OCI-LY3 (cell line): ENCODE data around the gene ETV4.

Experiments
- CTCF ChIP-seq: fragments of 200-600, 300-600 bp; sonication (generic); IDR thresholded peaks from 2 replicates; pipeline ENCODE4 v1.5.1; 2014; ENCODE audit warnings: antibody characterized with exemption, low read length, low read depth
- EZH2phosphoT487 ChIP-seq: fragments of 200-600 bp; shearing (Covaris generic); IDR thresholded peaks from 2 replicates; pipeline ENCODE4 v1.6.1; 2018; ENCODE audit warnings: antibody characterized with exemption, mixed run types, low read depth

GRCh38 chr17:43490621-43491020, 55.5 kb downstream of the ETV4 start:
- TF ChIP-seq CTCF, result no peak
- TF ChIP-seq EZH2phosphoT487, result no peak
